HG03103 (cell line): ENCODE data around the gene GSTO2.
A peak's percentile ranks its signal among the peaks of the same experiment; 100 is the strongest.

ENCODE experiments used
- ATAC-seq: cut with Tn5 transposase; IDR thresholded peaks from one replicate; pipeline ENCODE4 v1.9.1; 2021; ENCODE audit warnings: low read depth; ENCODE audit not compliant: unreplicated experiment

Gene GSTO2

DNA sequence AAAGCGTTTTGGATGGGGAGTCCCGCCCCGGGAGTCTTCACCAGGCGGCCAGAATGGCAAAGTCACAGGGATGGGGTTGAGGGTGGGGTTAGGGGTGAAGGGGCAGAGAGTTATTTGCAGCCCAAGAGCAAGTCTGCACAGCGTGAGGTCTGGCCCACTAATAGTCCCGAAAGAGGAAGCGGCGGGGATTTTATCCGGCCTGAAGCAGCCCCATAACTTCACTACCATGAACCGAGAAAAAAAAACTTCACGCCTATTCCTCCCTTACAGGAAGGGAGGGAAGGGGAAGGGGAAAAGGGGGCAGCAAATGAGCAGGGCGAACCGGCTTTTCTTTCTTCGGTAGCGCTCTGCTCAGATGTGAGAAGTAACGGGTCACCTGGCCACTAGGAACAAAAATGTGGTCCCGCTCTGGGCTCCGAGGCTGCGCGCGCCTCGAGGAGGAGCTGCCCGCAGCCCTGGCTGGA, 68.6 kb downstream of the GSTO2 start:
- ATAC-seq: peak; percentile 42

DNA sequence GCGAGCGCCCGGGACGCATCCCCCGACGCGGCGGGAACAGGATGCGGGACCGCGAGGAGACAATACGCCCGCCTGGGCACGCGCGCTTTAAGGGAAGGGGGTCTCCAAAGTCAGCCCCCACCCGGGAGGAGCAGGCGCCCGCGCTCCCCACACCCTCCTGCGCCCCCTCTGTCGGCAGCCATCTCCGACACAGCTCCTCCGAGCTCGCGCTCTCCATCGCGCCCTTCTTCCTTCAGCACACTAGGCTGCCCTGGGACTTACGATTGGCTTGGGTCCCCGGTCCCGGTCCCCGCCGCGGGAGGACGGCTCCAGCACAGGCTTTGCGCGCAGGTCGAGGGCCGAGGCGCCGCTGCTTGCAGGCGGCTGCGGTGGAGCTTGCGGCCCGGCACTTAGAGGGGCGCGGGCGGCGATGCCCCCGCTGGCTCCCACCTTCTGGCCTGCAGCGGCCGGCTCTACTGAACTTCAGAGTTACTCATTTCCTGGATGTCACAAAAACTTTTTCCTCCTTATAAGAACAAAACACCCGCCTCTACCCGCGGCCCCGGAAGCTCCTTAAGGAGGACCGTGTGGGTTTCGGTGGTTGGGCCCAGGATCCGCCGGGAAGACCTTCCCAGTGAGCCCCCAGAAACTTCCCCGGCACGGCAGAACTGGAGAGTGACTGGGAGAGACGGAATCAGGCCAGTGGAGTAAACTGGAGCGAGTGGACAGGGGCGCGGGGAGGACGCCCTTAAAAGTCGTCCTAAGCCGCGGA, 69.2 kb downstream of the GSTO2 start, which contains the start of gene ITPRIP:
Gene ITPRIP, minus strand, starts transcription at position 481 of the 751 bp plus-strand sequence. CDS start 22,414 bp downstream, outside the sequence.
- peak; percentile 45 for ATAC-seq

DNA sequence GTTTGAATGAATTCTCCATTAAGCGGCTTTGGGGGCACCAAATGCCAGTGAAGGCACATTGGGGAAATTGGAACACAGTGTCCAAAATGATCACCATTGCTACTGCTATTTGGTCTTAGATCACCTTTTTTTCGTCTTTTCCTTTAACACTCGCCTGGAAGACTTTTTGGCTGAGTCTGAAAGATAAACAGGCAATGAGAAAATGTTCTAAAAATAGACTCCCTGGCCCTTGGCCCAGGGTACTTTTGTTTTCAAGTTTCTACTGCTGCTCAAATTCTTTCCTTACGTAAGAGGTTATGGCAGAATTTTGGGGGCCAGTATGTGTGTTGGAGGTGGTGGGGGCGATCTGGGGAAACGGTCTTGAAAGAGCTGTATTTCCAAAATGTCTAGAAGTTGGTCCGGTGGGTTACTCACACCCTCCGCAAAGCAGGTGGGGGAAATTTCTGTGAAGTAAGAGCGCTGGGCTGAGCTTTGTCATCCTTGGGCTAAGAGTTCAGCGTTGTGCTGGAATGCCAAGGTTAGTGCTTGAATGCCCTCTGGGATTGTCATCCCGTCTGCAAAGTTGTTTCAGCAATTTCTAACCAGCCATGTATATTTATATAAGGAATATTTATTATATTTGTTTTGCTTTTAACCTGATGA, 70.6 kb downstream of the GSTO2 start:
- no peak for ATAC-seq

- ATAC-seq: no peak
Observed at GRCh38 chr10:104340111-104340526, 71.1 kb downstream of the GSTO2 start.

DNA sequence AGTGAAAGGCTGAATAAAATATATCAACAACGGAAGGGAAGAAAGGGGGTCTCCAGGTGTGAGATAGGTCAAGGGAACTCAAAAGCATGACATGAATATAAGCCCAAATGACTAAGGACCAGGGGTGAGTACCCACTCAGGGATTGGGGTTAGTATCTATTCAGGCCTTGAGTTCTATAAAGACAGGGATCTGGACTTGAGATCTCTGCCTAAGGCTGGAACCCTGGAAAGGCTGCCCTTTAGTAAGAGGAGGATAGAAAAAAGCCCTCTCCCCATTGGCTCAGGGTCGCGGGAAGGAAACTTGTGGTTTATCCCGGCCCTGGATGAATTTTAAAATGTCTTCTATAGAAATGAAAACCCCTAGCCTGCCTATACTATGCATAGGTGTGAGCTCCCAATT, 71.7 kb downstream of the GSTO2 start:
- no peak for ATAC-seq

- ATAC-seq: no peak
Observed at GRCh38 chr10:104342941-104343411, 74.0 kb downstream of the GSTO2 start.

DNA sequence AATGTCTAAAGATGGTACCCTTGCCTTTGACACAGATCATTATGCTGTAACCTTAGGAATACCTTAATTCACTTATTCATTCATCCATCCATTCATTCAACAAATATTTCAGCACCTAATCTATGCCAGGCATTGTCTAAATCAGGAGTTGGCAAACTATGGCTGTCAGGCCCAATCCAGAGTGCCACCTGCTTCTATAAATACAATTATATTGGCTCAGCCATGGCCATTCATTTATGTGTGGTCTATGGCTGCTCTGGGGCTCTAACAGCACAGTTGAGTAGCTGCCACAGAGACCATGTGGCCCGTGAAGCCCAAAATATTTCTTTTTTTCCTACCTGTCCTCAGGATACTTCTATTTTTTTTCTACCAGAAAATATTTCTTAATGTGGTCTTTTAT, 75.2 kb downstream of the GSTO2 start:
- ATAC-seq: no peak

DNA sequence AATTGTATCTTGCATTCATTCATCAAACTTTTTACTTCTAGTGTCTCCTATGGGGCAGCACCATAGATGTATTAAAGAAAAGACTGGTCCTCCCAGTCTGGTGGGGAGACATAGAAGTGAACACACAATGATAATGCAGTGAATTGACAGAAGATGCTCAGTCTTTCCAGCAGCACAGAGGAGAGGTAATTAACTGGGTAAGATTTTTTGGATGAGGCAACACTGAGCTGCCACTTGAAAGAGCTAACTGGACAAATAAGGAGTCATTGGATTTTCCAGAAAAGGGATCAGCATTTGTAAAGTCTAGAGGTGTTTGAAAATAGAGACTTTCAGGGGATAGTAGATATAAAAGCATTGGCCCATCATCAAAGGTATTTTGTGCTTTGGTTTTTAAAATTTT, 76.5 kb downstream of the GSTO2 start:
- ATAC-seq: no peak

GRCh38 chr10:104345941-104346340, 77.0 kb downstream of the GSTO2 start:
- no peak for ATAC-seq

- no peak for ATAC-seq
Observed at GRCh38 chr10:104347295-104348045, 78.5 kb downstream of the GSTO2 start.

- ATAC-seq: no peak
Observed at GRCh38 chr10:104348601-104349000, 79.6 kb downstream of the GSTO2 start.

GRCh38 chr10:104349623-104350126, 80.7 kb downstream of the GSTO2 start:
- ATAC-seq: peak; percentile 57

GRCh38 chr10:104350127-104350635, 81.2 kb downstream of the GSTO2 start:
- peak; percentile 38 for ATAC-seq

GRCh38 chr10:104351061-104351702, 82.2 kb downstream of the GSTO2 start:
- ATAC-seq: no peak

GRCh38 chr10:104351919-104352318, 82.9 kb downstream of the GSTO2 start:
- no peak for ATAC-seq

- peak; percentile 46 for ATAC-seq
Observed at GRCh38 chr10:104353325-104354048, 84.5 kb downstream of the GSTO2 start, which contains the start of gene CFAP58. Gene CFAP58 (plus strand): TSS chr10:104353833. CDS start chr10:104353898, 65 bp downstream.
